ENCODE data around the gene HTR1B.

Gene HTR1B

DNA sequence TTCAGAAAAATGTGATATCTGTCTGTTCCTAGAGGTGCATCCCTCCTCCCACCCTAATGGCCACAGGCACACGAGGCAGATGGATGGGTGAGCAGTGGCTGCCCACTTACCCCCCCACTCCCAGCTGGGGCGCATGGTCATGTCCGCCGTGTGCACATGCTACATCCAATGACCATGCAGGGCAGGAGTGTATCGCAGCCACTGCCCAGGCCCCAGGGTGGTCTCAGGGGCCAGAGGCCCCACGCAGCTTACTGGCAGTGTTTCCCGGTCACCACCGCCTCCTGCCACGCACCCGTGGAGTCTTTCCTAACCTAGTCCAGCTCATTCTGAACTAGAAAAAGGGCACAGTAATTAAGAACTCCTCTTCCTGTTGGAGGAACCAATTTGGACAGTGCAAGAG is 11.7 kb upstream of the HTR1B start:
- no peak for DNase-seq (ENCODE audit: low read depth)
- TF ChIP-seq, protein P1, sequence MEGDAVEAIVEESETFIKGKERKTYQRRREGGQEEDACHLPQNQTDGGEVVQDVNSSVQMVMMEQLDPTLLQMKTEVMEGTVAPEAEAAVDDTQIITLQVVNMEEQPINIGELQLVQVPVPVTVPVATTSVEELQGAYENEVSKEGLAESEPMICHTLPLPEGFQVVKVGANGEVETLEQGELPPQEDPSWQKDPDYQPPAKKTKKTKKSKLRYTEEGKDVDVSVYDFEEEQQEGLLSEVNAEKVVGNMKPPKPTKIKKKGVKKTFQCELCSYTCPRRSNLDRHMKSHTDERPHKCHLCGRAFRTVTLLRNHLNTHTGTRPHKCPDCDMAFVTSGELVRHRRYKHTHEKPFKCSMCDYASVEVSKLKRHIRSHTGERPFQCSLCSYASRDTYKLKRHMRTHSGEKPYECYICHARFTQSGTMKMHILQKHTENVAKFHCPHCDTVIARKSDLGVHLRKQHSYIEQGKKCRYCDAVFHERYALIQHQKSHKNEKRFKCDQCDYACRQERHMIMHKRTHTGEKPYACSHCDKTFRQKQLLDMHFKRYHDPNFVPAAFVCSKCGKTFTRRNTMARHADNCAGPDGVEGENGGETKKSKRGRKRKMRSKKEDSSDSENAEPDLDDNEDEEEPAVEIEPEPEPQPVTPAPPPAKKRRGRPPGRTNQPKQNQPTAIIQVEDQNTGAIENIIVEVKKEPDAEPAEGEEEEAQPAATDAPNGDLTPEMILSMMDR (IDR thresholded peaks at IDR 0.05; ENCODE audit: insufficient read depth, low read depth, low read length, missing control alignments): no peak
- no peak overlapping the region for H3K4me3 ChIP-seq (ENCODE audit: low read depth, low read length)

DNA sequence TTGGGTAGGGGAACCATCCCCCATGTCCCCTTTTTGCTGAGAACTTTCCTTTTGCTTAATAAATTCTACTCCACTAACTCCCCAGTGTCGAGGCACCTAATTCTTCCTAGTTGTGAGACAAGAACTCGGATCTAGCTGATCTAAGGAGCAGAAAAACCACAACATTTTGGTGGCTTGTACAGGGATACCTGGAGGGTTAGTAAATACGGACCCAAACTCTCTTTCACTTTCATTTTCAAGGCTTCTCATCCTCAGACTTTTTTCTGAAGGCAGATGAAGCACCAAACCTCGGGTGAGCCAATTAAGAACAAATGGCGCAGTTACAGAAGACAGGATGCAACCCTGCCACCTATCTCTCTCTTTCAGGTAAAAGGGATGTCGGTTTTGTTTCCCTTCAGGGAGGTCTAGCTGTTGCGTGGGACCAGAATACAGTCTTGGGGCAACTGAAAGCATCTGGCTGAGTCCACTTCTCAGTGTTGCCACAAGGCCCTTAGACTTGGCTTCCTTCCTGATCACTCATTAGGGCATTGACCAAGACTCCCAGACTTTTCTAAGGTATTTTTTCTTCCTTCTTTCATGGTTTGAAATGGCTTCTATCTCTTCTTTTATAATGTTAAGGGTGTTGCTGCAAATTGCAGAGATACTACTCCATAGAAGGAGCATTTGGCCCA is 11.1 kb upstream of the HTR1B start:
- peak overlapping the region; percentile 6 for H3K4me3 ChIP-seq (ENCODE audit: low read depth, low read length)
- TF ChIP-seq, protein P1 (IDR thresholded peaks at IDR 0.05; ENCODE audit: insufficient read depth, low read depth, low read length, missing control alignments): no peak

GRCh38 chr6:77470983-77471382 is 7.7 kb upstream of the HTR1B start:
- TF ChIP-seq, protein P1 (IDR thresholded peaks at IDR 0.05; ENCODE audit: insufficient read depth, low read depth, low read length, missing control alignments): no peak
- H3K4me3 ChIP-seq (ENCODE audit: low read depth, low read length): no peak overlapping the region
- DNase-seq (ENCODE audit: low read depth): no peak

More for the DNA sequence above, 11.1 kb upstream of the HTR1B start:
- DNase-seq (ENCODE audit: low read depth): peak; percentile 32

- TF ChIP-seq, protein P1 (IDR thresholded peaks at IDR 0.05; ENCODE audit: insufficient read depth, low read depth, low read length, missing control alignments): no peak
- H3K4me3 ChIP-seq (ENCODE audit: low read depth, low read length): no peak overlapping the region
- DNase-seq (ENCODE audit: low read depth): no peak
Observed at GRCh38 chr6:77468939-77469338, 5.6 kb upstream of the HTR1B start.

DNA sequence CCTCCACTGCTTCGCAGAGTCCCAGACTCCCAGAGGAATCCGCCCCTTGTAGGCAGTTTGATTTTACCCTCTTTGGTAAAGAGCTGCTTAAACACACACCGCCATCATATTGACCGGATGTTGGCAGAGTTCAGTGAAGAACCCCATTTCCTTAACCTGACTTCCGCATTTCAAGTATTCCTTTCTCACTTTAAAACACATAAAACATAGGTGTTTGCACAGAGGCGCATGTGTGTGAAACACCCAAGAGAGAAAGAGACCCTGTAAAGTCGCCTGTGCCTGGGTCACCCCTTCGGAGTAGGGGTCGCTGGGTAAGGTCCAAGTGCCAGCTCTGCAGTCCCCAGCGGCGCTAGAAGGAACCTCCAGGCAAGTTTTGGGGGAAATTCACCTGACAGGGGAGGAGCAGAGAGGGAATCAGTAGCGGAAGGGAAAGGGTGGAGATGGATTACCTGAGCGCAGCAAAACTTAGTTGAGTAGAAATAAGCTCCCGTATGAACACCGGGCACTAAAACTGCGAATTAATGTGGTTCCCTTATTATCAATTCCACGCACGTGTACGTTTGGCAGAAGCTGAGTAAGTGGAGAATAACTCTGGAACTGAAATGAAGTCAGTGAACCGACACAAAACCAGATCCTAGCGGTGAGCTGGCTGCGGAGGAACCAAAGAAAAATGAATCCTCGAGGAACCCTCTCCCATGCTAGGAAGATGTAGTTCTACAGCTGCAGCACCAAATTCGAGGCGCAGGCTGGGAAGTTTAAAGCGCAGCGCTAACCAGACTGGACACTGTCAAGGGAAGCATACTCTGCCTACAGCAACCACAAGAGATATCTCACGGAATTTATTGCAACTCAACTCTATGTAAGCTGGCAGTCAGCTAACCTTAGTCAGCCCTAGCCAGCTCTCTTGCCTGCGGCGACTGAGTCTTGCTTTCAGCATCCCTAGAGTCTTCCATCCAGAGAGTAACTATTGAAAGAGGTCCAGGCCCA is 3.5 kb upstream of the HTR1B start:
- peak; percentile 75 for DNase-seq (ENCODE audit: low read depth)
- peak overlapping the region; percentile 80 for H3K4me3 ChIP-seq (ENCODE audit: low read depth, low read length)
- TF ChIP-seq, protein P1 (IDR thresholded peaks at IDR 0.05; ENCODE audit: insufficient read depth, low read depth, low read length, missing control alignments): peak; percentile 29

DNA sequence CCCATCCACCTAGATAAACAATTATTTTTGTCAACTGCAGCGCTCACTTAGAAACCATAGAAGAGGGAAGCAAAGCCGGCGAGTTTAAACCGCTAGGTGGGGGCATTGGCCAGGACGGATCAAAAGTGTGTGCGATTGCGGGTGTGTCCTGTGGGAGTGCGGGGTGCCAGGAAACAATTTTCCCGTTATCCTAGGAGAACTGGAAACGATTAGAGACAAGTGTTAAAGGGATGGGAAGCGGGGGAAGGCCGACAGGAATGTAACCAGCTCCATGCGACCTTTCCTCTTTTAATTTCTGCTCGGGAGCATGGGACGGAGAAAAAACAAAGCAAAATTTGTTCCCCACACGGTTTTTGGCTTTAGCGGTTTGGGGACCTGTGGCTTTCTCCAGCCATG is 2.8 kb upstream of the HTR1B start:
- TF ChIP-seq, protein P1 (IDR thresholded peaks at IDR 0.05; ENCODE audit: insufficient read depth, low read depth, low read length, missing control alignments): peak; percentile 78
- DNase-seq (ENCODE audit: low read depth): peak; percentile 80
- peak overlapping the region; percentile 80 for H3K4me3 ChIP-seq (ENCODE audit: low read depth, low read length)
